Measurements from ENCODE around the gene MXRA7. TPM values are rescaled to one million over a fixed set of nuclear protein-coding genes. Genes with fewer than 3 reads are reported as not detected.
A peak's percentile ranks its signal among the peaks of the same experiment; 100 is the strongest.
"Not testable (repeated sequence)": the region's sequence is repeated elsewhere in the genome, so short reads cannot be mapped to it uniquely, and the experiment has no call there.

Gene MXRA7
- total RNA-seq, 4 donors from 2014 or later, result 11.0 to 116 (median 39.2) TPM

DNA sequence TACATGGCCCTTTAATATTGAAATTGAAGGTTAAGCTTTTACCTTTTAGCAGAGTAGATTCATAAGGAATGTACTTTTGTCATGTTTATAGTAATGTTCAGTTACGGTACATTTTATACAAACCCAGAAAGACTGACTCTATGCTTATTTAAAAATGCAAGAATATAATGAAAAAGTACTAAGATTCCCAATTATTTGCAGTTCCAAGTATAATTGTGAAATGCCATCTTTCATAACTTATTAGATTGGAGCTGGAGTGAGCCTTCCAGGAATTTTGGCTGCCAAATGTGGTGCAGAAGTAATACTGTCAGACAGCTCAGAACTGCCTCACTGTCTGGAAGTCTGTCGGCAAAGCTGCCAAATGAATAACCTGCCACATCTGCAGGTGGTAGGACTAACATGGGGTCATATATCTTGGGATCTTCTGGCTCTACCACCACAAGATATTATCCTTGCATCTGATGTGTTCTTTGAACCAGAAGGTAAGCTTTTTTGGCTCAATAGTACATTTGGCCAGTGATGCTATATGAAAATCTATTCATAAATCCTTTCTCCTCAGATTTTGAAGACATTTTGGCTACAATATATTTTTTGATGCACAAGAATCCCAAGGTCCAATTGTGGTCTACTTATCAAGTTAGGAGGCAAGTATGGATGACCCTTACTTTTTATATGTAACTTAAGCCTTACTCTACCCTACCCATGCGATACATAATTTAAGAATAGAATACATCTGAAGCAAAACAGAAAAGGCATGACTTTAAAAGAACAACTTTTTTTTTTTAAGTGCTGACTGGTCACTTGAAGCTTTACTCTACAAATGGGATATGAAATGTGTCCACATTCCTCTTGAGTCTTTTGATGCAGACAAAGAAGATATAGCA is 22.2 kb upstream of the MXRA7 start:
- H3K4me1 ChIP-seq, result peaks cover 18 to 80% (median 52%) of the 10 kb centered on the region in 3 donors
- no peak overlapping the region for H3K4me3 ChIP-seq
- H3K9me3 ChIP-seq, result no peaks in the 10 kb centered on the region
- intact Hi-C loops (cut with DNase I), result no loop called here
- H3K36me3 ChIP-seq, result peaks cover 0 to 67% (median 20%) of the 10 kb centered on the region in 3 donors
- peak overlapping the region in 1 of 4 donors; percentile 2 for H3K27ac ChIP-seq
- 49 to 60% methylated on average over 3 of the region's 3 CpGs for WGBS, 2 donors
- DNase-seq, result no peak
- TF ChIP-seq POLR2A (IDR thresholded peaks at IDR 0.05), result no peak
- TF ChIP-seq, protein P1, sequence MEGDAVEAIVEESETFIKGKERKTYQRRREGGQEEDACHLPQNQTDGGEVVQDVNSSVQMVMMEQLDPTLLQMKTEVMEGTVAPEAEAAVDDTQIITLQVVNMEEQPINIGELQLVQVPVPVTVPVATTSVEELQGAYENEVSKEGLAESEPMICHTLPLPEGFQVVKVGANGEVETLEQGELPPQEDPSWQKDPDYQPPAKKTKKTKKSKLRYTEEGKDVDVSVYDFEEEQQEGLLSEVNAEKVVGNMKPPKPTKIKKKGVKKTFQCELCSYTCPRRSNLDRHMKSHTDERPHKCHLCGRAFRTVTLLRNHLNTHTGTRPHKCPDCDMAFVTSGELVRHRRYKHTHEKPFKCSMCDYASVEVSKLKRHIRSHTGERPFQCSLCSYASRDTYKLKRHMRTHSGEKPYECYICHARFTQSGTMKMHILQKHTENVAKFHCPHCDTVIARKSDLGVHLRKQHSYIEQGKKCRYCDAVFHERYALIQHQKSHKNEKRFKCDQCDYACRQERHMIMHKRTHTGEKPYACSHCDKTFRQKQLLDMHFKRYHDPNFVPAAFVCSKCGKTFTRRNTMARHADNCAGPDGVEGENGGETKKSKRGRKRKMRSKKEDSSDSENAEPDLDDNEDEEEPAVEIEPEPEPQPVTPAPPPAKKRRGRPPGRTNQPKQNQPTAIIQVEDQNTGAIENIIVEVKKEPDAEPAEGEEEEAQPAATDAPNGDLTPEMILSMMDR (IDR thresholded peaks at IDR 0.05), result no peak
- no peaks in the 10 kb centered on the region for H3K27me3 ChIP-seq

DNA sequence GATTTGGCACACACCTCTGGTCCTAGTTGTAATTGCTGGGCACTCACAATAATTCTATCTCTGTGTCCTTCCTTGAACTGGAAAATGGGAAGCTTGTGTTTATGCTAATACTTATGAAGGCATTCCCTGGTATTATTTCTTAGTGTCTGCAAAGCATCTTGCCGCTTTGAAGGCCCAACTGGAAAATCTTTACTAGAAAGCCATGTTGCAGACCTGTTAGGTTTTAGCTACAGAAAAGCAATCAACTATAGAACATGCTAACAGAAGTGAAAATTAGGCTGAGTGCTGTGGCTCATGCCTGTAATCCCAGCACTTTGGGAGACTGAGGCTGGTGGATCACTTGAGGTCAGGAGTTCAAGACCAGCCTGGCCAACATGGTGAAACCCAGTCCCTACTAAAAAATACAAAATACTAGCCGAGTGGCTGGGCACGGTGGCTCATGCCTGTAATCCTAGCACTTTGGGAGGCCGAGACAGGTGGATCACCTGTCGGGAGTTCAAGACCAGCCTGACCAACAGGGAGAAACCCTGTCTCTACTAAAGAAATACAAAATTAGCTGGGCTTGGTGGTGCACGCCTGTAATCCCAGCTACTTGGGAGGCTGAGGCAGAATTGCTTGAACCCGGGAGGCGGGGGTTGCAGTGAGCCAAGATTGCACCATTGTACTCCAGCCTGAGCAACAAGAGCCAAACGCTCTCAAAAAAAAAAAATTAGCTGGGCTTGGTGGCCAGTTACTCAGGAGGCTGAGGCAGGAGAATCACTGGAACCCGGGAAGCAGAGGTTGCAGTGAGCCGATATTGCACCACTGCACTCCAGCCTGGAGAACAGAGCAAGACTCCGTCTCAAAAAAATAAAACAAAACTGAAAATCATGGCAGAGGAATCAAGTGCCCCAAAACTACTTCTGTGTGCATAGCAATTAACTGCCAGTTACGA is 21.3 kb upstream of the MXRA7 start:
- Histone ChIP-seq H3K36me3 (peaks cover 0 to 67% (median 20%) of the 10 kb centered on the region in 3 donors), H3K4me1 (peaks cover 21 to 89% (median 58%) of the 10 kb centered on the region in 3 donors)
- DNase-seq; H3K9me3 ChIP-seq; intact Hi-C loops (cut with DNase I); H3K27me3 ChIP-seq; H3K4me3 ChIP-seq; H3K27ac ChIP-seq: not testable (repeated sequence)
- WGBS, 2 donors, result 71% methylated on average over 10 to 13 of the region's 13 CpGs

DNA sequence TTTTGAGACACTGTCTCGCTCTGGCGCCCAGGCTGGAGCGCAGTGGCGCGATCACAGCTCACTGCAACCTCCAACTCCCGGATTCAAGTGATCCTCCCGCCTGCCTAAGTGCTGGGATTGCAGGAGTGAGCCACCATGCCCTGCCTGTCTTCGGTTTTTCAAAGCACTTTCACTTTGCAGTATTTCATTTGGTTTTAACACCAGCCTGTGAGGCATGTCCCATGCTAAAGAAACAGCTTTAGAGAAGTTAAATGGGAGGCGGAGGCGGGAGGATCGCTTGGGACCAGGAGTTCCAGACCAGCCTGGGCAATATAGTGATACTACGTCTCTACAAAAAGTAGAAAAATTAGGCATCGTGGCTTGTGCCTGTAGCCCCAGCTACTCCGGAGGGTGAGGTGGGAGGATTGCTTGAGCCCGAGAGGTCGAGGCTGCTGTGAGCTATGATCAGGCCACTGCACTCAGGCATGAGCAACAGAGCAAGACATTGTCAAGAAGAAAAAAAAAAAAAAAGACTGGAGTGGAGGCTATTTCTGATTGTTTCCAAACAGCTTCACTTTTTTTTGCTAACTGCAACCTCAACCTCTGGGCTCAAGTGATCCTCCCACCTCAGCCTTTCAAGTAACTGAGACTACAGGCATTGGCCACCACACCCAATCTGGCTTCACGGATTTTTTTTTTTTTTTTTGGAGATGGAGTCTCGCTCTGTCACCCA is 17.1 kb upstream of the MXRA7 start:
- H3K4me3 ChIP-seq, result peak overlapping the region; percentile 74 to 94 (median 92)
- H3K4me1 ChIP-seq, result peaks cover 22 to 86% (median 50%) of the 10 kb centered on the region in 3 donors
- TF ChIP-seq, protein P1 (IDR thresholded peaks at IDR 0.05), result no peak
- TF ChIP-seq POLR2A (IDR thresholded peaks at IDR 0.05), result no peak
- intact Hi-C loops (cut with DNase I), result no loop called here
- H3K27me3 ChIP-seq, result no peaks in the 10 kb centered on the region
- H3K9me3 ChIP-seq, result no peaks in the 10 kb centered on the region
- peak overlapping the region; percentile 97 to 100 (median 100) for H3K27ac ChIP-seq
- WGBS, 2 donors, result 31 to 37% methylated on average over 18 of the region's 18 CpGs
- H3K36me3 ChIP-seq, result peaks cover 0 to 60% (median 16%) of the 10 kb centered on the region in 3 donors
- DNase-seq, result no peak

- DNase-seq, result no peak
- Histone ChIP-seq H3K9me3 (no peaks in the 10 kb centered on the region), H3K4me3 (peak within 1 kb of the TSS; percentile 74 to 94 (median 92)), H3K36me3 (peaks cover 4 to 60% (median 19%) of the 10 kb centered on the region in 3 donors), H3K4me1 (peaks cover 22 to 86% (median 43%) of the 10 kb centered on the region in 3 donors), H3K27ac (peak within 1 kb of the TSS; percentile 97 to 100 (median 100)), H3K27me3 (no peaks in the 10 kb centered on the region)
- intact Hi-C loops (cut with DNase I), result no loop called here
- TF ChIP-seq, protein P1 (IDR thresholded peaks at IDR 0.05), result peak; percentile 49 to 84 (median 76)
- no peak for TF ChIP-seq POLR2A (IDR thresholded peaks at IDR 0.05)
- WGBS, 2 donors, result 2 to 3% methylated on average over 7 to 12 of the region's 71 CpGs
These were observed 16.3 kb upstream of the MXRA7 start, which contains the start of gene METTL23 for GRCh38 chr17:76726776-76727718. TSS of gene METTL23 (plus strand) at chr17:76726839. CDS start at chr17:76729711, 2,872 bp downstream.
